Right atrium auricular region (tissue), 2 donors: ENCODE measurements around the gene ISG20. TPM values are rescaled to one million over a fixed set of nuclear protein-coding genes. Genes with fewer than 3 reads are reported as not detected.

Experiments used
- DNase-seq: peaks from one replicate; pipeline ENCODE4 v3.0.0-alpha.2; 2019; ENCODE audit warnings: low spot score
- H3K27ac ChIP-seq, 2 donors: fragments of 200-600 bp; sonication (generic); 1 replicate in 1 of 2; 2 replicates in 1 of 2; pipeline ENCODE4 v1.5.1; 2016 to 2019
- H3K27me3 ChIP-seq, 2 donors: fragments of 200-600 bp; sonication (generic); one replicate each; pipeline versions ENCODE4 v1.5.1 to v1.6.0; 2017 to 2019
- H3K36me3 ChIP-seq: fragments of 200-600 bp; sonication (generic); one replicate; pipeline ENCODE4 v1.5.1; 2016
- H3K4me1 ChIP-seq, 2 donors: fragments of 200-600 bp; sonication (generic); one replicate each; pipeline versions ENCODE4 v1.5.1 to v1.6.0; 2017 to 2019
- H3K4me3 ChIP-seq, 2 donors: fragments of 200-600 bp; sonication (generic); 1 replicate in 1 of 2; 2 replicates in 1 of 2; pipeline ENCODE4 v1.5.1; 2017 to 2019; ENCODE audit warnings: mild to moderate bottlenecking in 1 of 2, moderate library complexity in 1 of 2
- H3K9me3 ChIP-seq, 2 donors: fragments of 200-600 bp; sonication (generic); one replicate each; pipeline ENCODE4 v1.5.1; 2019
- total RNA-seq, 2 donors: library from RNA; depleted of rRNA; stranded (reverse); fragments of >200 nt; gene quantifications; one replicate each; pipeline ENCODE4 v1.1.0, GENCODE V29; 2016
- TF ChIP-seq, protein P1 (sequence below), 2 donors: fragments of 200-600 bp; sonication (generic); IDR thresholded peaks; one replicate each; pipeline ENCODE4 v1.5.1; 2019; ENCODE audit warnings: antibody characterized with exemption in 2 of 2

ISG20 gene
- total RNA-seq, 2 donors from 2014 or later = 2.3 to 11.1 TPM

DNA sequence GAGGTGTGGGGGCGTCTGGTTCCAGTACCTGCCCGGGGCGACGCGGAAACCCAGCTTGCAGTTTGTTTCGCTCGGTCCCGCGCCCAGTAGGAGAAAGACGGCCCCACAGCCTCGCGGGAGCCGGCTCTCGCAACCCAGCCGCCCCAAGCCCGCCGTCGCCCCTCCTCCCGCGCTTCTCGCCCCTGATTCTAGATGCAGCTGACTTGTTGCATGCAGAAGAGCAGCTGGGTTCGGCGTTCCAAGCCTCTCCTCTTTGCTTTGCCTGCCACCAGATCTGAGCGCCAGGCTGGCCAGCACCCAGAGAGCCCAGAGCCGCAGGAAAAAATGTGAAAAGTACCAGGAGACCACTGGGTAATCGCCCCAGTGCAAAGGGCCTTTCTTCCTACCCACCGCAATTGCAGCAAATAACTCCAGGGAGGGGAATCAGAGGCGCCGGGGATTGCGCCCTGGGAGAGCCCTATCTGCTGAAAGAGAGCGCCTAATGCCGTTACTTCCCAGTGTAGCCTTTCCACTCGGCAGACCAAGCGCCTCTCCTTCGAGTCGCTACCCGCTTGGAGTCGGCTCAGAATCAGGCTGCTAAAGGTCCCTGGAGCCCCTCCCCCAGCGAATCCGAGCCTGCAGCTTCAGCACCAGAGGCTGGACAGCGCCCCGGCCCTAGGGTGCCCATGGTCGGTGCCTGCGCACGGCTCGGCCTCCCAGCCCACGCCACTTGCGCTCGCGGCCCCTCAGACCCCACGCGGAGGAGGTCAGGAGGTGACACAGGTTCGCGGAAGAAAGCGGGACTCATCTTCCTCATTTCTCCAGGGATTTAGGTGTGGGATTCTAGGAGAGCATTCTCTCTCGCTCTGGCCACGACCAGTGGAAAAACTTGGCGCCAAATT, 33.4 kb upstream of the ISG20 start:
- Histone ChIP-seq H3K4me3 (no peak overlapping the region), H3K27me3 (peaks cover 11 to 17% of the 10 kb centered on the region in 2 donors), H3K36me3 (no peaks in the 10 kb centered on the region), H3K9me3 (no peaks in the 10 kb centered on the region), H3K27ac (no peak overlapping the region), H3K4me1 (peaks cover 0 to 22% of the 10 kb centered on the region in 2 donors)
- TF ChIP-seq, protein P1, sequence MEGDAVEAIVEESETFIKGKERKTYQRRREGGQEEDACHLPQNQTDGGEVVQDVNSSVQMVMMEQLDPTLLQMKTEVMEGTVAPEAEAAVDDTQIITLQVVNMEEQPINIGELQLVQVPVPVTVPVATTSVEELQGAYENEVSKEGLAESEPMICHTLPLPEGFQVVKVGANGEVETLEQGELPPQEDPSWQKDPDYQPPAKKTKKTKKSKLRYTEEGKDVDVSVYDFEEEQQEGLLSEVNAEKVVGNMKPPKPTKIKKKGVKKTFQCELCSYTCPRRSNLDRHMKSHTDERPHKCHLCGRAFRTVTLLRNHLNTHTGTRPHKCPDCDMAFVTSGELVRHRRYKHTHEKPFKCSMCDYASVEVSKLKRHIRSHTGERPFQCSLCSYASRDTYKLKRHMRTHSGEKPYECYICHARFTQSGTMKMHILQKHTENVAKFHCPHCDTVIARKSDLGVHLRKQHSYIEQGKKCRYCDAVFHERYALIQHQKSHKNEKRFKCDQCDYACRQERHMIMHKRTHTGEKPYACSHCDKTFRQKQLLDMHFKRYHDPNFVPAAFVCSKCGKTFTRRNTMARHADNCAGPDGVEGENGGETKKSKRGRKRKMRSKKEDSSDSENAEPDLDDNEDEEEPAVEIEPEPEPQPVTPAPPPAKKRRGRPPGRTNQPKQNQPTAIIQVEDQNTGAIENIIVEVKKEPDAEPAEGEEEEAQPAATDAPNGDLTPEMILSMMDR (IDR thresholded peaks at IDR 0.05) = no peak
- DNase-seq = no peak

DNA sequence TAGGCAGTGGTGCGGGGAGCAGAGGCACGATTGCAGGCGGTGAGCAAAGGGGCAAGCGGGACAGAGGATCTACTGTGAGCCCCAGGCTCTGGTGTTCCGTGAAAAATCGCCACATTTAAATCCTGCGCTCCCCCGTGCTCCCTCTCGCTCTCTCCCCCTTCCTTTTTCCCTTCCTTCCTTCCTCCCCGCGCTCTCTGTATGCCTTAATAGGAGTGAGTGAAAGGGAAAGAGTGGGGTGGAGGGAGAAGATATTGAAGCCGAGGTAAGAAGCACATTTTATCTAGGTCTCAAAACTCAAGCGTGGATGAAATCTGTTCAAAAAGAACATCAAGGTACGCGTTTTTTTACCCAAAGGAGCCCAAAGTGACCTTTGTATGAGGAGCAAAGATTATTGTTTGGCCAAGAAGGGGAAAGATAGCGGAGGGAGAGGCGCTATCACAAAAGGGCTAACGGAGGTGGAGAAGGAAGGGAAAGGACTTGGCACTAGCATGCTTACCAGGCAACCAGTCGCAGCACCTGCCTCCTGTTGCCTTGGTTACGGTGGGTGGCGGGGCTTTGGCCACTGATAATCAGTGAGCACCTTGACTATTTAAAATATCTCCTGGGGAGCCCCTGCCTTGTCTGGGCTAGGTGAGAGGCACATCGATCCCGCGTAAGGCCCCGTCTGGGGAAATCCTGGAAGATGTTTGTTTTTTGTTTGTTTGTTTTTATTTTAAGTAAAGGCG, 32.6 kb upstream of the ISG20 start:
- Histone ChIP-seq H3K4me3 (no peak overlapping the region), H3K36me3 (no peaks in the 10 kb centered on the region), H3K4me1 (peaks cover 0 to 22% of the 10 kb centered on the region in 2 donors), H3K27me3 (peaks cover 11 to 17% of the 10 kb centered on the region in 2 donors), H3K27ac (no peak overlapping the region), H3K9me3 (no peaks in the 10 kb centered on the region)
- no peak for DNase-seq
- TF ChIP-seq, protein P1 (IDR thresholded peaks at IDR 0.05) = no peak

DNA sequence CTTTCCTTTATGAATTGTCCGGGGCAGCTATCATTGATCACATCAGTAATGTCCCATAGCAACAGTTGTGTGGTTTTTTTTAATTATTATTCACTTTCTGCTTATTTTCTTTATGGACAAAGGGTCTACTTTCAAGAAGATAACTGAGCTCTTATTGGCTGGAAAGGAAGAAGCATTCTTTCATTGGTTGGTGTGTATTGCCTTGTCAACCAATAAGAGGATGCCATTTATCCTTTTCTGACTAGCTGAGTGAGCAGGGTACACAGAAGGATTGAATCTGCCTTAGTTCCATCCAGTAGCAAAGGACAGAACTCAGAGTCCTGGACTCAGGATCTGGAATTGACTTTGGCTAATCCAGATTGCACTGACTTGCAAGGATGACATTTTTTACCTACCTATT, 30.9 kb upstream of the ISG20 start:
- Histone ChIP-seq H3K36me3 (no peaks in the 10 kb centered on the region), H3K4me3 (no peak overlapping the region), H3K27ac (no peak overlapping the region), H3K27me3 (peaks cover 11 to 17% of the 10 kb centered on the region in 2 donors), H3K4me1 (peaks cover 0 to 22% of the 10 kb centered on the region in 2 donors), H3K9me3 (no peaks in the 10 kb centered on the region)
- TF ChIP-seq, protein P1 (IDR thresholded peaks at IDR 0.05) = no peak
- no peak for DNase-seq

DNA sequence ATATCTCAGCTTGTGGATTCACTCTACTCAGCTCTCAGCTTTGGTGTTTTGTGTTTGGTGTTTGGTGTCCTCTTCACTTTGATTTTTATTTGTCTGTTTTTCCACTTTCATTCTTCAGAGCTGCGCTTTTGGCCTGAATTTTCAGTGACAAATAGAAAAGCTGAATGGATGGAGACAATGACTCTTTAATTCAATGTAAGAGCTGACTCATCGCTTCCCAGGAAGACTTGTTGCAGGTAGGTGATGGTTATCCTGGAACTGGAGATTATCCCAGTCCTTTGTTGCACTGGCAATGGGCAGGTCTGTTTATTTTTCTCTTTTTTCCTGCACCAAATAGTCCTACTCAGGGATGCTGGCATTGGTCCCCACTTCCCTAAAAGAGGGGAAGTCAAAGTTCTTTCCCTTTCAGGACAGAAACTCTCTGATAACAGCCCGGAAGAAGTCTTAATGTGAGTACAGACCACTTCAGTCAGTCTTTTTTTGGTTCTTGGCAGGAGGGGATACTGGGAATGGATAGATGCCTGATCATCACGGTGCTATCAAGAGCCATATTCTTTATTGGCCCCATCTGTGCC, 30.1 kb upstream of the ISG20 start:
- no peak for DNase-seq
- Histone ChIP-seq H3K36me3 (no peaks in the 10 kb centered on the region), H3K27ac (no peak overlapping the region), H3K4me3 (no peak overlapping the region), H3K9me3 (no peaks in the 10 kb centered on the region), H3K27me3 (peaks cover 11 to 16% of the 10 kb centered on the region in 2 donors), H3K4me1 (peaks cover 0 to 22% of the 10 kb centered on the region in 2 donors)
- TF ChIP-seq, protein P1 (IDR thresholded peaks at IDR 0.05) = no peak

DNA sequence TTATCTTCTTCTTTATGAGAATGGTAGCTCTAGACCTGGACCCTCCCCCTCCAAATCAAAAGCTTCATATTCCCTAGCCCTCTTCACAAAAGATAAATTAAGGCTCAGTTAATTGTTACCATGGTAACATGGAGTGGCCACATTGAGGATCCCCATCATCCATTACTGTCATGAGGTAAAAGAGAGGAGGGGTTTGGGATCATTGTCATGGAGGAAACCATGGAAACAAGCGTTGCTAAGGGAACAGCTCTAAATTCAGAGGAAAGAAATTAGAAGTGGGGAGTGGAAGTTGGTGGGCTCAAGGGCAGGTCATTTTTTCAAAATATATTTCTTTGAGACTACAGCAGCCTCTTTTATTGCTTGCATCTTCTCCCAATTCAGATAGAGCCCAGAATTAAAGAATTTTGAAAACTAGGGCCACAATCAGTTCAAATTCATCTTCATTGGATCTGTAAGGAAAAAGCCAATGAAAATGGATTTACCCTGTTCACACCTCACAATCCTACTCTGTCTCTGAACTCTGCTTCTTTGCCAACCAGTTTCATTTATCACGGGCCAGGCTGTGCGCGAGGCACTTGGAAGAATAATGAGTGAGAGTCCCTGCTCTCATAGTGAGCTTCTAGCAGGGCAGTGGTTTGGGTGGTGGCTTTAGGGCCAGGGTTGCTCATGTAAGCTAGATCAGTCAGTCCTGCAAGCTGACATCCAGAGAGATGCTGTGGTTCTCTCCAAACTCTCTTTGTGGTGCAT, 29.3 kb upstream of the ISG20 start:
- H3K36me3 ChIP-seq = no peaks in the 10 kb centered on the region
- H3K27me3 ChIP-seq = peaks cover 7 to 12% of the 10 kb centered on the region in 2 donors
- H3K27ac ChIP-seq = no peak overlapping the region
- H3K4me3 ChIP-seq = no peak overlapping the region
- peaks cover 0 to 16% of the 10 kb centered on the region in 2 donors for H3K4me1 ChIP-seq
- no peak for DNase-seq
- no peaks in the 10 kb centered on the region for H3K9me3 ChIP-seq
- TF ChIP-seq, protein P1 (IDR thresholded peaks at IDR 0.05) = no peak
